Urothelium cell line (cell line): ENCODE results near the gene ARHGAP22.

Experiments used
- DNase-seq: peaks from one replicate; pipeline ENCODE4 v3.0.0; 2011; ENCODE audit warnings: low spot score, mixed read lengths
- FAIRE-seq: peaks from 2 replicates; lab custom pipeline; 2011; peaks lifted over from hg19 to GRCh38; lab: Jason Lieb, UNC

The ARHGAP22 gene

DNA sequence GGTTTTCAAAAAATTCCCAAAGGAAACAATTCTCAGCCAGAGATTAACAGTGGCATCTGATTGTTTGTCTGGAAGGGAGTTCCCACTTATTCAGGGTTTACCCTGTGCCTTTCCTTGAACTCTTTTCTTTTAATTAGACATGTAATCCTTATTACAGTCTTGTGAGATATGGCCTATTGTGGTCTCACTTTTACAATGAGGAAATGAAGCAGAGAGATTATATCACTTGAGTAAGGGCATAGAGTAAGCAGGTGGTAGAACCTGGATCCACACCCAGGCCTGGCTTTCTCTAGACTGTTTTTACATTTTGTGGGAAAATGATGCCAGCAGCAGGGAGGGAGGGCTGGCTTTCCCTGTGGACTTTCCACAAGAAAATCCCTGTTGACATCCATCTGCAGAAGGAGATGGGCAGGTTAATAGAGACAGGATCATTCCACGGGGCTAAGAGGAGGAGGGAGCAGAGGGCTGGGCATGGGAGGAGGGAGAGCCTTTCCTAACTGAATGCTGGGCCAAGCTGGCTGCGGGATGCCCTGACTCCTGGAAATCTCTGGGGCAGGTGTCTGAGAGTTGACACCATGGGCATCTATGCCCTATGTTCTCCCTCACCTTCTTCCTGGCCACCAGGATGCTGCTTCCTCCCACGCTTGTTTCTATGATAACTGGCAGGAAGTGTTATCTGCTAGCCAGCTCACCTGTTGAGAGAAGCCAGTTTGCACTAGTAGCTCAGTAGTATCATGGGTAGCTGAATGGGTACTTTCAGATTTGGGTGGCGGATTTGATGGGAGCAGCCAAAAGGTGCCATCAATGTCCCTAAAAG lies 28.7 kb upstream of the ARHGAP22 start:
- FAIRE-seq = no peak
- no peak for DNase-seq

DNA sequence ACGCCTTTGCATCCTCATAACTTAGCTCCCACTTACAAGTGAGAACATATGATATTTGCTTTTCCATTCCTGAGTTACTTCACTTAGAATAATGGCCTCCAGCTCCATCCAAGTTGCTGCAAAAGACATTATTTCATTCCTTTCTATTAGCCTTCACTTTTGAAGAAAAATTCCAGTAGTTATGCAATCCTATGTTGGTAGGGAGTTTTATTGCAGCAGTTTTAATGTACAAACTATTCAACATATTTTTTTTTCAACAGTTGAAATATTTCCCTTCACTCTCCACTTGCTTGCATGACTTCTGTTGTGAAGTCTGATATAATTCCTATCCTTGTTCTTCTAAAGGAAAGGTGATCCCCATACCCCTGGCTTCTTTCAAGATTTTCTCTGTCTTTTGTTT lies 27.3 kb upstream of the ARHGAP22 start:
- no peak for FAIRE-seq
- no peak for DNase-seq

DNA sequence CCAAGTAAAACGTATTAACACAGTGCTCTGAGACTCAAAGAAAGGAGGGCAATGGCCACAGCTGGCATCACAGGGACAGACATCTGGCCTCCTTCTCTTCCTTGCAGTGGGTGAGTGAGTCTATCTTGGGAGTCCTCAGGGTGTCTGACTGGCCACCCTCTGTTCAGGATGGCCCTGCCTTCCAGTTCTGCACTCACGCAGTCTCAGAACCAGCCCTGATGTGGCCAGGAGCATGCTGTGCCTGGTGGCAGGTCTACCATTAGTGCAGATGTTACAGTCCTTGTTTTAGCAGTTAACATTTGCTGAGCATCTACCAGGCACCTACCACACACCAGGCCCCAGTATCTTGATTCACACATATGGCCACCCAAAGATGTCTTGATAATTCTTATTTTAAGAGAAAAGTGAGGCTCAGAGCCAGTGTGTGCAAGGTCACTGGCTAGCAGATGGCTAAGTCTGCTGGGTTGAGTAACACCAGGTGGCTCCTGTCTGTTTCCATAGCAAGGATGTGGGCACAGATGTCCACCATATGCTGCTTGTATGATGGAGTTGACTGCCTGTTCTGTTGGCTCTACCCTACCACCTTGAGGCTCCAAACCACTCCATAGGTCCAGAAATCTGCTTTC lies 23.2 kb upstream of the ARHGAP22 start:
- FAIRE-seq (no peak), DNase-seq (no peak)

DNA sequence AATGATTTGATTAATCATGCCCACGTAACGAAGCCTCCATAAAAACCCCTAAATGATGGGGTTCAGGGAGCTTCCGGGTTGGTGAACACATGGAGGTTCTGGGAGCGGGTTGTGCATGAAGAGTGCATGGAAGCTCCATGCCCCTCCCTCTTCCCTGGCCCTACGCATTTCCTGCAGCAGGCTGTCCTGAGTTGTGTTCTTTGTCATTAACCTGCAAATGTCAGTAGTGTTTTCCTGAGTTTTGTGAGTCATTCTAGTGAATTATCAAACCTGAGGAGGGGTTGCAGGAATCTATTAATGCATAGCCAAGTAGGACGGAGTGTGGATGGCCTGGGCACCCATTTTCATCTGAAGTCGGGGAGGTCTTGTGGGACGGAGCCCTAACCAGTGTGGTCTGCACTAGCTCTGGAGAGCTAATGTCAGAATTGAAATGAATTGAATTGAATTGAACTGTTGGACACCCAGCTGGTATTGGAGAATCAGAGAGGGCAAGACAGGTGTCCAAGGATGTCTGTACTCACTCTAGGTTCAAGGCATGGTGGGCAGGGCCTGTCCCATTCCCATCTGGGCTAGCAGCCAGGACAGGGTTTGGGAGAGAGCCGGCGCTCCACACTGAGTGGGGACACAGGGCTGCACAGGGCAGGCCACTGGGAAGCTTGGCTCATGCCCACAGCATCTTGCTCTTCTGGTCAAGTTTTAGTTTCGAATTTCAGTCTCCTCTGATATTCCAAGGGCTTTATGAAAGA lies 22.3 kb upstream of the ARHGAP22 start:
- no peak for FAIRE-seq
- DNase-seq = no peak

DNA sequence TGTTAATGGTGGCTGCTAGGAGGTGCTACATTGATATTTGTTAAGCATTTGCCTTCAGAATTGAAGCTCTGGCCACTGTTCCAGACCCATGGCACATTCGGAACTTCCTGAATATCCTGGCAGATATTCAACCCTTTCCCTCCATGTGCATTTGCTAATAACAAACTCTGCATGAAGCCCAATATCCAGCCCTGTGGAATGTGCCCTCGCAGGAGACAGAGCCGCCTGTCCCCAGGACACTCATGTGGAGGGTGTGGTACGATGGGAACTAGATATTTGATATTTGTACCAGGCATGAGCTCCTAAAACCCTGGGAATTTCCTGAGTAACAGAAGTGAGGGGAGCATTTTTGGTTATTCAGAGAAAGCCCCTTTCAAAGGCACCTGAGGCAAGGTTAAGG lies 21.6 kb upstream of the ARHGAP22 start:
- DNase-seq (no peak), FAIRE-seq (no peak)

DNA sequence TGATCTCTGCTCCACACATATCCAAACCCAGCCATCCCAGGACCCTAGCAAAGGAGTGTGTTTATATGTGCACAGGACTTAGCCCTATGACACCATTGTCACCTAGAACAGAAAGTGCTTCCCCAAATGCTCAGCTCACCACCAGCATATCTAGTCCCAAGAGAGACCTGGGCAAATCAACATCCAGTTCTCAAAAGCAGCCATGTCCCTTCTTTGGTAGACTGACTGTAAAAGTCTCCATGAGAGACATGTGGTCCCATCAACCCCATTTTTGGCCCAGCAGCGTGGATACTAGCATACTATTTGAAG lies 20.9 kb upstream of the ARHGAP22 start:
- DNase-seq (no peak), FAIRE-seq (no peak)

DNA sequence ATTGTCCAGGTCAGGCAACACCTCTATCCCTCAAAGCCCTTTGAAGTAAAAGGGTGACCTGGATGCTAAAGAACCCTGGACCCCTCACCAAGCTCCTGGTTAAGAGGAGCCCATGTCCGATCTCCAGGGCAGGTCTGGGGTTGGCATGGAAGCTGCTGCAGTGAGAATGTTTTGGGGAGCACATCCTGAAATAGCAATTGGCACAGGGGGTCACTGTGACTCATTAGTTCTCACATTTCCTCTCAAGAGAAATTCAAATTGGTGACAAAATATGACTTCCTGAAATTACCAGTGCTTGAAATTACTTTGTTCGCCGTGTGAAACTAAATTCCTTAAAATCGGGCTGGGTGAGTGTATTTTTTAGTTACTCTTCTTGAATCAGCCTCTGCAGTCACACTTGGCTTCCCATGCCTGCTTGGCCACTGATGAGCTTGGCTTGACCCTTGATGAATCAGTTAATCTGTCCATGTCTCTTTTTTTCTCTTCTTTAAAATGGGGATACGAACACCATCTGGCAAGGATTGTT lies 18.8 kb upstream of the ARHGAP22 start:
- FAIRE-seq (no peak), DNase-seq (no peak)

DNA sequence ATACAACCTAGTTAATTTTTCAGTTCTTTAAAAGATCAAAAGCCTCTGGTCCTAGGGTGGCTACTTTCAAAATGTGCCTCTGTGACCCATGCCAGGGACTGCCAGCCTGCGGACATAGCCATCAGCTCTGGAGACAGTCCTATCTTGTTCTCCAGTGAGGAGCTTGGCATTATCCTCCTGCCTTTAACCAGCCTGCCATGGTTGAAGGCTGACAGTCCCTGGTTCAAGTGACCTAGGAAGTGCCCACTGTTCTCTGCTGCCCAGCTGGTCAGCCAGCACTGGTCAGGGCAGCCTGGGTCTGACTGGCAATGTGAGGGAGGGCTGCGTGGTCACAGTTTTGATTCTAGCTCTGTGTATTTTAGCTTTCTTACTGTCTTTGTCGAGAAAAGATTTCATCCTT lies 18.1 kb upstream of the ARHGAP22 start:
- no peak for DNase-seq
- no peak for FAIRE-seq

DNA sequence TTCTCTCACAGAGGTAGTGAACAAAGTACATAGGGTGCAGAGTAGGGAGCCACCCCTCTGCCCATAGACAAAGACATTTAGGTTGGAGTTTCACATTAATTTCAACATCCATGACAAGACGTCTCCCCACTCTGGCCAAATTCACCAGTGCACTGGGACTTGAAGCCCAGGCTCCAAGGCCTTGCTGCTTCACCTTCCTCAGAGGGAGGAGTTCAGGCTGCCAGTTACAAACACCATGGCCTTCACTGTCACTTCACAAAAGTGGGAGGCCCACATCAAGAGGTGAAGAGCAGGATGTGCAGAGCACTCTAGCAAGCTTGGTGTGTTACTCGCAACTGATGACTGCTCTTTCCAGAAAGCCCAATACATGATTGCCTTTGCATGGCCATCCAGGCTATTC lies 15.8 kb upstream of the ARHGAP22 start:
- DNase-seq (no peak), FAIRE-seq (no peak)

DNA sequence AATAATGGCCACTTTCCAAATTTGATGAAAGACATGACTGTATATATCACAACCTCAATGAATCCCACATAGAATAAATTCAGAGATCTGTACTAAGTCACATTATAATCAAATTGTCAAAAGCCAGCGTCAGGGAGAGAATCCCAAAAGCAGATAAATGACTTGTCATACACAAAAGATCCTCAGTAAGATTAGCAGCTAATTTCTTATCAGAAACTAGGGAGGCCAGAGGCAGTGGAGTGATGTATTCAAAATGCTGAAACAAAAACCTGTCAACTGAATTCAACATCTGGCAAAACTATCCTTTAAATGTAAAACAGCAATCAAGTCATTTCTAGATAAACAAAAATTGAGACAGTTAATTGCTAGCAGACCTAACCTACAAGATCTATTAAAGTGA lies 11.6 kb upstream of the ARHGAP22 start:
- no peak for DNase-seq
- no peak for FAIRE-seq

DNA sequence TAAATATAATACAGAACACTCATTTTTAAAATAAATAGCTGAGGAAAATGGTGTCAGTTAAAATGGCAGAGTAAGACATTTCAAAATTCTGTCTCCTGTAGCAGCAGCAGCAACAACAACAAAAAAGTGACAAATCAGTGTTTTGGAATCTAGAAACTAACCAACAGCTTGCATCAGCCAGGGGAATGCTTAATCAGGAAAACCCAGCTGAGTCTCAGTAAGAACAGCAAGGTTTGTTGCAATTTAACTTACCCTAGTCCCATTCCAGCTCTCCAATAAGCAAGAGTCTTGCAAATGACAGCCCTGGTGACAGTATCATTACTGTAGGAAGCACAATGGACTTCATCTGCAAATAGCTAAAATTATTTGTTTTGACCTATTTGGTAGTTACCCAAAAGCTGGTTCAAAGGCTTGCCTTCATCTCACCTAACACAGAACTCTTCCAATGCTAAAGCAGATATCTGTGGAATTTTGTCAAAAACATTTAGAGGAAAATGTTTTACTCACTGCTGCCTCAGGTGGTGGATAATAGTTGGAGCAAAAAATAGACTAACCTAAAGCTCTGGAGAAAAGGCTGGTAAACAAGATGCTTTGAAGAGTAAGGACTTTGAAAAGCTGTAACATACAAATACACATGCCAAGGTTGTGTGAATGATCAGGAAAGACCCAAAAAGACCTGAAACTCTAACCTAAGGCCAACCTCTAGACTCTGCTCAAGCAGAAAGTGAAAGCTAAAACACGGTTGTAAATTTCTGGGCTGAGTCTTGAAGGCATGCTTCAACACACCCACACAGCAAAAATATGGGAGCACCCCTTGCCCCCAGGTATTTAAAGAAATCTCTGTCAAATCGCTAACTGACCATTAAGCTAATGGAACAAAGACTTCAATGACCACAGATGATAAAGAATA lies 9.9 kb upstream of the ARHGAP22 start:
- no peak for FAIRE-seq
- DNase-seq = no peak

DNA sequence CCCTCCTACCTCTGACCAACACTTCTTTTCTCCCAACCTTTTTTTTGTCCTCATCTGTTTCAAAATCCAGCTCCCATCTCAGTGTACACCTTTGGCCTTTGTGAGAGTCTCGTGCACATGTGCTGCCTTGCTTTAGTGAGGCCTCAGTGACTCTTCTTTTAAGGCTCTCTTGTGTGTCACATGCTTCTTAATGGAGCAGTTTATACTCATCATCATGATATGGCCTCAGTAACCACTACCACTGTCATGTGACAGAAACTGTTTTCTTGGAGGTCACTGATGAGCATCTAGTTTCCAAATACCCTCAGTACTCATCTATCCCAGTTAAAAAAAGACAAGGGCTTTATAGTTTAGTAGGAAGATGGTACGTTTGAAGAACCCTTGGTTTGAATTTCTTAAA lies 8.1 kb upstream of the ARHGAP22 start:
- FAIRE-seq (no peak), DNase-seq (no peak)

DNA sequence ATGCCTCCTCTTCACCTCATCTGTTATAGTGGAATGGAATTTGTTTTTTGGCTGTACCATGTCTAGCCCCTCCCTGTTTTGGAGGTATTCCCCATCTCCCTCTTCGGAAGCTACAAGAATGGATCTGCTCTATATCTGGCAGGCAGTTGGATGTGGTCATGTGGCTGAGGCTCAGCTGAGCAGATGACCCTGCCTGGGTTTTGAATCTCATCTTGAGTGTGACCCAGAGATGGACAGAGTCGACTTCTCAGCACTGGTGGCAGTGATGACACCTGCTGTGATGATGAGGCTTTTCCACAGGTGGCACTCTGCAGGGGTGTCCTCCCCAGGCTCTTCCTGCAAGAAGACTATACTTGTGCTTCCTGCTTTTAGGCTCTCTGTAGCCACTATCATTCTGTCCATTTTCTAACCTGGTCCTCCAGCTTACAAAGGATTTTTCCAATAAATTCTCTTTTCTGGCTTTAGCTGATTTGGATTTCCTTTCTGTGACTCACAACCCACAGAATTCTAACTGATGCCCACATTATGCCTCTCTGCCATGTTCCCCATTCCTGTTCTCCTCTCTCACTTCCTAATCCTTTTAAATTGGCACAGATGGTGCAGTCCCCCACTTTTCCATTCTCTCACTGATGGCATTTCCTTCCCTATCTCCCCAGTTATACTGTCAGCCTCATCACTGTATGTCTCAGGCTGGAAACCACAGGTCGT lies 7.5 kb upstream of the ARHGAP22 start:
- no peak for FAIRE-seq

DNA sequence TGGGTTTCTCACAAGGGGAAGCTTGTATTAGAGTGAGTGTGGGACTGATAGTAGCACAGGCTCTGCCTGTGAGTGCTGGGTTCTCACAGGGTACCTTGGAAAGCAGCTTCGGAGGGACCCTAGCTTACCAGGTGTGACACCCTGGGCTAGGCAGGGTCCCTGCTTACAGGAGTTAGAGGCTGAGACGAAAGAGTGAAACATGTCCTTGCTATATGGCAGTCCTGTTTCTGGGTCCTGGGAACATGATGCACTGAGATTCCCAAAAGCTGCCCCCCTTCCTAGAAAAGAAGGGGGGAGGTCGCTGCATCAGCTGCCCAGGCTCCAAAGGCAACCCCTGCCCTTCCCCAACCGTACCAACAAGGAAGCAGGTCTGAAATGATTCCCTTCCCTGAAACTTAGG lies 6.3 kb upstream of the ARHGAP22 start:
- DNase-seq (no peak), FAIRE-seq (no peak)

More for the DNA sequence above, 7.5 kb upstream of the ARHGAP22 start:
- no peak for DNase-seq

DNA sequence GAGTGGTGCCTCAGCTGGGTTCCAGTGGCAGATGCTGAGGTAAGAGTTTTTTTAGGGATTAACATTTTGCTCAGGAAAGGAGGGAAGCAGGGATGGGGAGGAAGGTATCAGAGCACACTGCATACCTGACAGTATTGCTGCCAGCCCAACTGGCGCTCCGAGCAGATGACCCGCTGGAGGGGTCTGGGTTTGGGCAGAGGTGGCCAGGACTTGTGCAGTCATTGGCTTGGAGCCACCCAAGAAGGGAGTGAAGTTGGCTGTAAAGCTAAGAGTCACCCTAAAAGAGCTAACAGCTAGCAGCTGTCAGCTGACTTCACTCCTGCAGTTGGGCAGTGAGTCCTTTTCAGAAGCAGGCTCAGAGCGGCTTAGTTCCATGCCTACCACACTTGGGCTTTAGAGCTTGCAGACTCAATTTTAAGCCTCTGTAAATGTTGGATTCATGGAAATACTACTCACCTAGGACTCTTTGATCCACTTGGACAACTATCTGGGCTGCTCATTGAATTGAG lies 5.8 kb upstream of the ARHGAP22 start:
- FAIRE-seq = no peak

DNA sequence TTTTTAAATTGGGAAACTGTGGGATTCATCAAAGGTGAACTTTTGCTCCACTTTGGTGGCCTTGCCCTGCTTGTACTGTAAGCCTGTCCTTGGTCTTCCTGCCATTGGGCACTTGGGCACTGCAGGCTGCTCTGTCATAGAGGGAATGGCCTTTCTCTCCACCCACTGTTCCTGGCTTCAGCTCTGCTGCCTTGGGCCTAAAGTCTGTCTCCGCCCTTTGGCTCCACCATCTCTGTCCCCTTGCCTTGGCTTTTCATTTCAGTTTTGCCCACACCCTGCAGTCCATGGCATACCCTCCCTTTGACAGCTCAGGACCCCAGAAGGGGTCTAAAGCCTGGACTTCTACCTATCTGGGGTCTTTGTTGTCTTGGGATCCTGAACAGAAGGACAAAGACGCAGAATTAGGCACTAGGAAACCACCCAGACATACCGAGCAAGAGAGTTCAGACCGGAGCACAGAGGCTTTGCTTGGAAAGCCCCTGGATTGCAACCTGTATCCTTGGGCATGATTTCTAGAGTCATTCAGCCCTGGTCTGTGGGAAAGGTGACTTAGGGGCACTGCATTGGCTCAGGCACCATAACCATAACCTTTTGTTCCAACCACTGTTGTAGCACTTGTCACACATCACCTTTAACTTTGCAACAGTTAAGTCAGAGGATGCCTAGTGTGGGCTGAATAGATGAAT lies 5.2 kb upstream of the ARHGAP22 start:
- DNase-seq (no peak), FAIRE-seq (no peak)

More for the DNA sequence above, 5.8 kb upstream of the ARHGAP22 start:
- DNase-seq = no peak

DNA sequence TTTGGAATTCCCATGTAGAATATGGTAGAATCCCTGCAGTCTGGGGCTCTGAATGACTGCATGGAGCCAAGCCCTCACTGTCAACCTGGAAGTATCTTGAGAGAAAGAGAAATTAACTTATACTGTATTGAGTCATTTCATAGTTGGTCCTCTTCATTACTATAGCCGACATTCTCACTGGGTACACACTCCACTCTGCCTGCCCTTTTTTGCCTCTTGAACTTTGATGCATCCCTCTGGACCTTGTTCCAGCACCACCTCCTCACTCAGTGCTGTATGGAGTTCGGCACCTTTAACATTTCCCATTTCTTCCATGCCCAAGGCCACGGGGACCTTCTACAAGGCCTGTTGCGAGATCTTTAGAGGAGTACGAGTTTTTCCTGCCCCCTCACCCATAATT lies 4.6 kb upstream of the ARHGAP22 start:
- no peak for FAIRE-seq
- no peak for DNase-seq

DNA sequence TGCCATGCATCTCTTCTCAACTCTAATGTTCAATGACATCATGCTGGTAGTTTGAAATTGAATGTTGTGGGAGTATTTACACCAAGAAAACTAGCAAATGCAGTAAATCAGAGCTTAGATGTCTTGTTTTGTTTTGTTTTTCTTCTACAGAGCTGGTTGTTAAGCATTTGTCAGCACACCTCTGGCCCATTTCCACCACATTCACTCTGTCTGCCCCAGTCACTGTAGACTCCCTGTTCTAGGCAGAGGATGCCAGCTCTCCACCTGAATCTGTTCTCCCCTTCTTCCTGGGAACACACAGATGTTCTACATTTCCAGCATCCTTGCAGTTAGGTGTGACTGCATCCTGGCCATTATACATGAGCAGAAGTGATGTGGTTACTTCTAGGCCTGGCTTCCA lies 4.1 kb upstream of the ARHGAP22 start:
- FAIRE-seq (peak; percentile 5), DNase-seq (no peak)

DNA sequence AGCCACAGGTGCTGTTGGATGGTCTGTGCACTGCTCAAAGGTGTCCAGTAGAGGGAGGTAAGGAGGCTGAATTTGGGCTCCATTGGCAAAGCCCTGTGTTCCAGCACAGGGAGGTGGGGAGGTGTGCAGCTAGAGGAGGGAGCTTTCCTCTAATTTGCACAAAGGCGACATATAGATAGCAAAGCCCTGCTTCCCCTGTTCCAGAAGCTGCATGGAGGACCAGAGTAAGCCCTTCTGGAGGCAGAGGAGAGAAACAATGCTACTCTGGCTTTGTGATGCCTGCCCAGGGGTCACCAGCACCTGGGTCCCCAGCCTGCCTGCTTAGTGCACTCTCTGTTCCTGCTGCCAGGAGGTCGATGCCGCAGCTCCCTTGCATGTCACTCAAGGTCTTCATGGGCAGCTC lies 3.4 kb upstream of the ARHGAP22 start:
- DNase-seq = peak; percentile 61
- peak; percentile 27 for FAIRE-seq
